ENCODE data around the gene PPP6R2. TPM values are rescaled to one million over a fixed set of nuclear protein-coding genes. Genes with fewer than 3 reads are reported as not detected.

Gene PPP6R2
- total RNA-seq, 1 donor from 2014 or later, result 42.4 TPM

- intact Hi-C loops (cut with DNase I), result no loop called here
- no peak for DNase-seq (ENCODE audit: missing footprints)
- no peak for ATAC-seq
Observed at GRCh38 chr22:50483106-50483505, 140.0 kb downstream of the PPP6R2 start.

- no peak for DNase-seq (ENCODE audit: missing footprints)
- intact Hi-C loops (cut with DNase I), result no loop called here
- ATAC-seq, result no peak
Observed at GRCh38 chr22:50483556-50483955, 140.4 kb downstream of the PPP6R2 start.

GRCh38 chr22:50483977-50484853 lies 141.1 kb downstream of the PPP6R2 start:
- intact Hi-C loops (cut with DNase I), result no loop called here
- DNase-seq (ENCODE audit: missing footprints) (no peak), ATAC-seq (no peak)

GRCh38 chr22:50485221-50486131 lies 142.3 kb downstream of the PPP6R2 start:
- no peak for ATAC-seq
- no peak for DNase-seq (ENCODE audit: missing footprints)
- intact Hi-C loops (cut with DNase I), result no loop called here

GRCh38 chr22:50486561-50487289 lies 143.6 kb downstream of the PPP6R2 start, which contains the start of gene MIOX:
Gene MIOX, plus strand, starts transcription at chr22:50486859. Its CDS starts 39 bp downstream, at chr22:50486898.
- ATAC-seq, result no peak
- no peak for DNase-seq (ENCODE audit: missing footprints)
- intact Hi-C loops (cut with DNase I), result no loop called here

GRCh38 chr22:50487290-50488005 lies 144.3 kb downstream of the PPP6R2 start:
- no peak for ATAC-seq
- no peak for DNase-seq (ENCODE audit: missing footprints)

GRCh38 chr22:50488006-50488677 lies 145.0 kb downstream of the PPP6R2 start:
- intact Hi-C loops (cut with DNase I), result no loop called here
- ATAC-seq, result no peak
- DNase-seq (ENCODE audit: missing footprints), result no peak

More at GRCh38 chr22:50487290-50488005, 144.3 kb downstream of the PPP6R2 start:
- intact Hi-C loops (cut with DNase I), result no loop called here

GRCh38 chr22:50488886-50489285 lies 145.8 kb downstream of the PPP6R2 start:
- ATAC-seq (no peak), DNase-seq (ENCODE audit: missing footprints) (no peak)
- intact Hi-C loops (cut with DNase I), result no loop called here

- DNase-seq (ENCODE audit: missing footprints) (no peak), ATAC-seq (no peak)
- intact Hi-C loops (cut with DNase I), result no loop called here
Observed at GRCh38 chr22:50489363-50490243, 146.5 kb downstream of the PPP6R2 start.

- no peak for DNase-seq (ENCODE audit: missing footprints)
- ATAC-seq, result no peak
- intact Hi-C loops (cut with DNase I), result no loop called here
Observed at GRCh38 chr22:50490531-50491308, 147.6 kb downstream of the PPP6R2 start.

Other genes starting within 250 kb of the PPP6R2 start
- gene PANX2, start 172.6 kb upstream of the PPP6R2 start, total RNA-seq, result 0.43 TPM
- gene TRABD, start 157.4 kb upstream of the PPP6R2 start, total RNA-seq, result 22.3 TPM
- 15.5 TPM for gene SELENOO, start 142.3 kb upstream of the PPP6R2 start, total RNA-seq
- gene TUBGCP6, start 98.3 kb upstream of the PPP6R2 start, total RNA-seq, result 17.5 TPM
- 14.5 TPM for gene HDAC10, start 92.1 kb upstream of the PPP6R2 start, total RNA-seq
- 18.2 TPM for gene MAPK12, start 81.6 kb upstream of the PPP6R2 start, total RNA-seq
- gene MAPK11, start 72.9 kb upstream of the PPP6R2 start, total RNA-seq, result 10.0 TPM
- gene PLXNB2, start 35.7 kb upstream of the PPP6R2 start, total RNA-seq, result 70.6 TPM
- gene DENND6B, start 16.3 kb upstream of the PPP6R2 start, total RNA-seq, result 1.7 TPM
- 47.7 TPM for gene SBF1, start 131.7 kb downstream of the PPP6R2 start, total RNA-seq
- gene ADM2, start 138.2 kb downstream of the PPP6R2 start, total RNA-seq, result not detected
- gene MIOX, start 143.5 kb downstream of the PPP6R2 start, total RNA-seq, result not detected
- 24.9 TPM for gene LMF2, start 164.4 kb downstream of the PPP6R2 start, total RNA-seq
- 26.7 TPM for gene NCAPH2, start 164.9 kb downstream of the PPP6R2 start, total RNA-seq
- gene SCO2, start 182.3 kb downstream of the PPP6R2 start, total RNA-seq, result not detected
- gene TYMP, start 186.7 kb downstream of the PPP6R2 start, total RNA-seq, result 15.5 TPM
- not detected for gene KLHDC7B, start 202.6 kb downstream of the PPP6R2 start, total RNA-seq
- not detected for gene SYCE3, start 219.6 kb downstream of the PPP6R2 start, total RNA-seq
- 370 TPM for gene CPT1B, start 235.1 kb downstream of the PPP6R2 start, total RNA-seq
- gene CHKB, start 239.5 kb downstream of the PPP6R2 start, total RNA-seq, result 37.8 TPM